B cell (primary cell): Measurements from ENCODE around the gene ROBO2. TPM values are rescaled to one million over a fixed set of nuclear protein-coding genes. Genes with fewer than 3 reads are reported as not detected.

Experiments
- ATAC-seq: fragments of 200-7000 bp; cut with Tn5 transposase; one replicate; pipeline ENCODE4 v1.10.0; 2021; ENCODE audit warnings: low read depth, mild to moderate bottlenecking, moderate number of reproducible peaks, moderate library complexity
- CTCF ChIA-PET: fragments of 350-600 bp; sonication (Branson Sonifier 250); formaldehyde crosslinking; loops from one replicate; lab custom pipeline; 2021; ENCODE audit warnings: antibody characterized with exemption, inconsistent platforms; lab: Charles Lee
- POLR2A ChIA-PET: fragments of 350-600 bp; sonication (Branson Sonifier 250); formaldehyde crosslinking; loops from one replicate; lab custom pipeline; 2021; ENCODE audit warnings: antibody characterized with exemption; lab: Charles Lee
- DNase-seq: peaks from one replicate; pipeline ENCODE4 v3.0.0; 2013
- H2AFZ ChIP-seq: 2 replicates; pipeline ENCODE4 v1.6.1; 2012; ENCODE audit warnings: mild to moderate bottlenecking, low read depth, low read length; ENCODE audit not compliant: insufficient read depth, poor library complexity, severe bottlenecking
- H3K27ac ChIP-seq, 2 donors: 1 replicate in 1 of 2; 2 replicates in 1 of 2; pipeline ENCODE4 v1.5.1; 2012 to 2013; ENCODE audit warnings: low read length in 2 of 2, mild to moderate bottlenecking in 2 of 2, moderate library complexity in 1 of 2
- H3K27me3 ChIP-seq, 4 experiments: fragments of 200-600 bp in 1 of 4; sonication (generic) in 1 of 4; replicated peaks in 1 of 4; 1 replicate in 2 of 4; 2 replicates in 2 of 4; pipeline versions ENCODE4 v1.6.1 to v1.7.0; 2013 to 2016; ENCODE audit warnings: low read length in 3 of 4, mild to moderate bottlenecking in 2 of 4, mixed read lengths in 1 of 4, moderate library complexity in 1 of 4; ENCODE audit not compliant: insufficient read depth in 4 of 4, control insufficient read depth in 3 of 4; ENCODE audit errors: control extremely low read depth in 1 of 4
- H3K36me3 ChIP-seq, 2 experiments: replicated peaks in 1 of 2; 1 replicate in 1 of 2; 2 replicates in 1 of 2; pipeline versions ENCODE4 v1.6.1 to v1.7.1; 2013; ENCODE audit warnings: low read length in 1 of 2; ENCODE audit not compliant: insufficient read depth in 2 of 2, control insufficient read depth in 1 of 2; ENCODE audit errors: control extremely low read depth in 1 of 2, extremely low read depth in 1 of 2
- H3K4me1 ChIP-seq, 2 donors: fragments of 200-600 bp in 1 of 2; sonication (generic) in 1 of 2; 1 replicate in 1 of 2; 2 replicates in 1 of 2; pipeline versions ENCODE4 v1.5.1 to v1.6.1; 2013 to 2017; ENCODE audit warnings: low read length in 2 of 2; ENCODE audit not compliant: control insufficient read depth in 2 of 2, insufficient read depth in 2 of 2
- H3K4me2 ChIP-seq: replicated peaks from 2 replicates; pipeline ENCODE3; 2012; ENCODE audit warnings: mild to moderate bottlenecking, low read depth, low read length; ENCODE audit not compliant: poor library complexity, severe bottlenecking
- H3K4me3 ChIP-seq, 5 experiments: fragments of 200-600 bp in 1 of 5; sonication (generic) in 1 of 5; 1 replicate in 3 of 5; 2 replicates in 2 of 5; pipeline versions ENCODE4 v1.5.1 to v1.7.0; 2011 to 2016; ENCODE audit warnings: low read length in 4 of 5, mild to moderate bottlenecking in 4 of 5, low read depth in 2 of 5, control low read depth in 1 of 5, moderate library complexity in 1 of 5; ENCODE audit not compliant: insufficient read depth in 1 of 5; ENCODE audit errors: control extremely low read depth in 1 of 5, extremely low read depth in 1 of 5
- H3K79me2 ChIP-seq: fragments of 200-600 bp; sonication (generic); one replicate; pipeline ENCODE4 v1.6.0; 2016; ENCODE audit warnings: low read length; ENCODE audit not compliant: control insufficient read depth, insufficient read depth
- H3K9ac ChIP-seq: fragments of 200-600 bp; sonication (generic); 2 replicates; pipeline ENCODE4 v1.6.1; 2017; ENCODE audit warnings: mild to moderate bottlenecking, low read length, moderate library complexity
- H3K9me3 ChIP-seq, 3 donors: one replicate each; pipeline versions ENCODE4 v1.6.1 to v1.7.1; 2013; ENCODE audit warnings: low read length in 2 of 3; ENCODE audit not compliant: control insufficient read depth in 2 of 3, insufficient read depth in 1 of 3; ENCODE audit errors: control extremely low read depth in 1 of 3
- H4K20me1 ChIP-seq: 2 replicates; pipeline ENCODE4 v1.6.0; 2012; ENCODE audit warnings: mild to moderate bottlenecking, low read length; ENCODE audit not compliant: insufficient read depth, control insufficient read depth, poor library complexity, severe bottlenecking
- H3K27ac Mint-ChIP-seq: one replicate; pipeline ENCODE4 v1.8.0; 2021; ENCODE audit warnings: mixed read lengths
- H3K27me3 Mint-ChIP-seq: one replicate; pipeline ENCODE4 v1.8.0; 2021; ENCODE audit warnings: mixed read lengths
- H3K4me1 Mint-ChIP-seq: one replicate; pipeline ENCODE4 v1.8.0; 2021; ENCODE audit warnings: mixed read lengths
- H3K4me3 Mint-ChIP-seq: one replicate; pipeline ENCODE4 v1.8.0; 2021; ENCODE audit warnings: mixed read lengths
- H3K9me3 Mint-ChIP-seq: one replicate; pipeline ENCODE4 v1.8.0; 2022; ENCODE audit warnings: mixed read lengths; ENCODE audit not compliant: insufficient read depth
- CTCF ChIP-seq: fragments of 200-600 bp; IDR thresholded peaks from one replicate; pipeline ENCODE4 v1.8.0; 2022; ENCODE audit warnings: antibody characterized with exemption, mild to moderate bottlenecking
- EZH2 ChIP-seq: IDR thresholded peaks from 2 replicates; pipeline ENCODE4 v1.6.1; 2012; ENCODE audit warnings: borderline replicate concordance, low read depth, mild to moderate bottlenecking, moderate library complexity, low read length; ENCODE audit not compliant: insufficient read depth, poor library complexity, severe bottlenecking
- WGBS: methylation state at CpG from one replicate; pipeline ENCODE4 v1.1.5; 2013; ENCODE audit warnings: missing lambda C conversion rate; ENCODE audit not compliant: insufficient coverage; 5-methylcytosine and 5-hydroxymethylcytosine counted together
- intact Hi-C: fragments of 100-400 bp; cut with micrococcal nuclease; formaldehyde crosslinking; loops from one replicate; pipeline ENCODE4 v1.10.0; 2022
- polyA plus RNA-seq: library from polyadenylated mRNA; depleted of rRNA; stranded (reverse); fragments of >200 nt; gene quantifications from 2 replicates; pipeline ENCODE4 v1.2.3, GENCODE V29; 2012
- total RNA-seq, 2 donors: library from RNA; stranded (reverse); fragments of 120-200 nt in 1 of 2; gene quantifications; 1 replicate in 1 of 2; 2 replicates in 1 of 2; pipeline versions ENCODE4 v1.2.3 to v1.2.4, GENCODE V29; 2013 to 2022

ROBO2 gene
- total and polyA plus RNA-seq, 2 donors (not counting 1 experiment from before 2014, with no cell fraction given): not detected

GRCh38 chr3:77001062-77001701 lies 38.7 kb upstream of the ROBO2 start:
- H3K4me3 Mint-ChIP-seq: no peak overlapping the region
- 83% methylated on average over 1 of the region's 5 CpGs for whole genome bisulfite sequencing
- intact Hi-C loops: no loop called here

GRCh38 chr3:77014226-77014625 lies 25.7 kb upstream of the ROBO2 start:
- 63% methylated on average over 6 of the region's 7 CpGs for WGBS
- intact Hi-C loops: no loop called here
- H3K9me3 Mint-ChIP-seq: no peaks in the 10 kb centered on the region

More at GRCh38 chr3:77001062-77001701, 38.7 kb upstream of the ROBO2 start:
- Mint-ChIP-seq H3K4me1 (no peaks in the 10 kb centered on the region), H3K9me3 (peaks cover 3% of the 10 kb centered on the region), H3K27me3 (no peaks in the 10 kb centered on the region), H3K27ac (no peak overlapping the region)
- no peak overlapping the region for H3K4me3 ChIP-seq
- no peaks in the 10 kb centered on the region for H4K20me1 ChIP-seq
- TF ChIP-seq EZH2: no peak
- no peak for TF ChIP-seq CTCF
- H3K27ac ChIP-seq: no peak overlapping the region
- H3K36me3 ChIP-seq: no peaks in the 10 kb centered on the region
- H3K79me2 ChIP-seq: no peaks in the 10 kb centered on the region
- H2AFZ ChIP-seq: no peak overlapping the region
- POLR2A ChIA-PET: no interaction called here
- no peaks in the 10 kb centered on the region for H3K4me1 ChIP-seq
- CTCF ChIA-PET: no interaction called here
- DNase-seq (no peak), ATAC-seq (no peak)
- H3K27me3 ChIP-seq: no peaks in the 10 kb centered on the region
- no peak overlapping the region for H3K4me2 ChIP-seq
- H3K9me3 ChIP-seq: peaks cover 0 to 1% (median 0%) of the 10 kb centered on the region in 3 donors
- no peak overlapping the region for H3K9ac ChIP-seq

More at GRCh38 chr3:77014226-77014625, 25.7 kb upstream of the ROBO2 start:
- no peaks in the 10 kb centered on the region for H3K4me1 ChIP-seq
- ATAC-seq (no peak), DNase-seq (no peak)
- ChIA-PET POLR2A (no interaction called here), CTCF (no interaction called here)
- no peaks in the 10 kb centered on the region for H3K79me2 ChIP-seq
- Mint-ChIP-seq H3K4me1 (no peaks in the 10 kb centered on the region), H3K27ac (no peak overlapping the region), H3K4me3 (no peak overlapping the region), H3K27me3 (no peaks in the 10 kb centered on the region)
- H3K4me2 ChIP-seq: no peak overlapping the region
- TF ChIP-seq CTCF: no peak
- no peak for TF ChIP-seq EZH2
- no peak overlapping the region for H3K4me3 ChIP-seq
- peaks cover 0 to 1% (median 0%) of the 10 kb centered on the region in 3 donors for H3K9me3 ChIP-seq
- H3K9ac ChIP-seq: no peak overlapping the region
- no peaks in the 10 kb centered on the region for H3K27me3 ChIP-seq
- H3K27ac ChIP-seq: no peak overlapping the region
- no peaks in the 10 kb centered on the region for H4K20me1 ChIP-seq
- H3K36me3 ChIP-seq: no peaks in the 10 kb centered on the region
- H2AFZ ChIP-seq: no peak overlapping the region
